Heart right ventricle (tissue), 16 donors: ENCODE results near the gene ARL6. TPM values are rescaled to one million over a fixed set of nuclear protein-coding genes. Genes with fewer than 3 reads are reported as not detected.

ENCODE experiments used
- ATAC-seq, 8 donors: fragments of 200-7000 bp; cut with Tn5 transposase; one replicate each; pipeline ENCODE4 v1.9.1; 2020; ENCODE audit warnings: mild to moderate bottlenecking in 8 of 8, moderate library complexity in 8 of 8, moderate number of reproducible peaks in 1 of 8
- DNase-seq, 2 donors: peaks; one replicate each; pipeline ENCODE4 v3.0.0-alpha.2; 2020
- H3K27ac ChIP-seq, 10 donors: fragments of 200-600 bp; sonication (generic) in 2 of 10; one replicate each; pipeline versions ENCODE4 v1.5.0 to v1.8.0; 2020 to 2022; ENCODE audit warnings: mild to moderate bottlenecking in 3 of 10
- H3K27me3 ChIP-seq, 7 donors: fragments of 200-600 bp; one replicate each; pipeline ENCODE4 v1.8.0; 2021 to 2022; ENCODE audit warnings: mild to moderate bottlenecking in 2 of 7
- H3K36me3 ChIP-seq, 9 donors: fragments of 200-600 bp; sonication (generic) in 1 of 9; one replicate each; pipeline versions ENCODE4 v1.5.0 to v1.8.0; 2020 to 2022; ENCODE audit warnings: mild to moderate bottlenecking in 2 of 9
- H3K4me1 ChIP-seq, 9 donors: fragments of 200-600 bp; sonication (generic) in 1 of 9; one replicate each; pipeline versions ENCODE4 v1.5.0 to v1.8.0; 2020 to 2022; ENCODE audit warnings: mild to moderate bottlenecking in 4 of 9
- H3K4me3 ChIP-seq, 10 donors: fragments of 200-600 bp; sonication (generic) in 2 of 10; one replicate each; pipeline versions ENCODE4 v1.5.0 to v1.8.0; 2020 to 2022; ENCODE audit warnings: mild to moderate bottlenecking in 7 of 10, moderate library complexity in 2 of 10
- H3K9me3 ChIP-seq, 11 donors: fragments of 200-600 bp in 10 of 11; sonication (generic) in 2 of 11; one replicate each; pipeline versions ENCODE4 v1.5.0 to v1.8.0; 2013 to 2022; ENCODE audit warnings: mild to moderate bottlenecking in 2 of 11, control low read depth in 1 of 11, moderate library complexity in 1 of 11
- CTCF ChIP-seq, 9 donors: fragments of 200-600 bp; sonication (generic) in 2 of 9; IDR thresholded peaks; one replicate each; pipeline versions ENCODE4 v1.5.0 to v1.8.0; 2021 to 2022; ENCODE audit warnings: antibody characterized with exemption in 9 of 9, mild to moderate bottlenecking in 5 of 9, moderate library complexity in 1 of 9
- WGBS, 2 donors: extraction: QIAGEN DNeasy Blood & Tissue Kit; methylation state at CpG; one replicate each; pipeline ENCODE4 v1.1.7; 2013; ENCODE audit warnings: inconsistent platforms in 1 of 2; 5-methylcytosine and 5-hydroxymethylcytosine counted together
- intact Hi-C, 10 donors: fragments of 100-400 bp; cut with DNase I; formaldehyde crosslinking; loops; one replicate each; pipeline versions ENCODE4 v1.11.1 to v1.14.2; 2022
- polyA plus RNA-seq, 2 donors: library from polyadenylated mRNA; stranded (reverse); fragments of 200-250 nt; gene quantifications; one replicate each; pipeline ENCODE4 v1.2.3, GENCODE V29; 2013
- total RNA-seq, 10 donors: library from RNA; stranded (reverse); fragmentation: NEBNext Ultra II Directional in 3 of 10; extraction: Animal tissue kit (Norgen Biotek cat#: 25700) in 3 of 10; gene quantifications; one replicate each; pipeline versions ENCODE4 v1.2.1 to v1.2.4, GENCODE V29; 2021 to 2023
- donor health status: Arrhythmogenic right ventricular cardiomyopathy.
- donor health status: ischemic (EF 13 %, LVEDD 7.1; RV severe dilation, severe dysfunction).
- donor health status: healthy with polysubstance abuse.
- donor health status: DM: no; HTN: yes; CAD: no.
- donor health status: DM: no; HTN: no; CAD: no.
- donor health status: ischemic (EF 25% LVEDD 6.9; RV normal size, moderate dysfunction).
- donor health status: ischemic (EF 25% LVEDD 5.7; RV mildly dilated, moderate dysfunction).
- donor health status: healthy.
- donor health status: DM: yes; HTN: yes; CAD: no.
- donor health status: Ischemic cardiomyopathy.
- donor health status: ischemic (EF 35%, LVEDD 5.7; RV mildly dilated, moderate dysfunction).
- donor health status: nonischemic (EF 11% LVEDD 7.7; RV severe dilation, severe dysfunction).
- donor health status: DM: yes; HTN: yes; CAD: no.
- donor health status: PGD.
- donor health status: ischemic (EF 29% LVEDD 5.4; RV normal size, mild dysfunction).
- donor health status: nonischemic (EF 23%, LVEDD 6.1; RV moderate dilation, normal function).

Gene ARL6
- total and polyA plus RNA-seq, 12 donors = 2.2 to 5.7 (median 4.2) TPM

- Histone ChIP-seq H3K4me3 (no peak overlapping the region), H3K36me3 (peaks cover 0 to 13% (median 0%) of the 10 kb centered on the region in 9 donors), H3K27ac (no peak overlapping the region), H3K27me3 (no peaks in the 10 kb centered on the region), H3K9me3 (peaks cover 0 to 7% (median 0%) of the 10 kb centered on the region in 11 donors), H3K4me1 (peaks cover 0 to 13% (median 0%) of the 10 kb centered on the region in 9 donors)
- no peak for TF ChIP-seq CTCF (IDR thresholded peaks at IDR 0.05)
- DNase-seq = no peak
- ATAC-seq = no peak
- intact Hi-C loops = no loop called here
Observed at GRCh38 chr3:97778152-97778551, 13.6 kb downstream of the ARL6 start.

- ATAC-seq (peak in 1 of 8 donors; percentile 47), DNase-seq (peak in 1 of 2 donors; percentile 10)
- Histone ChIP-seq H3K36me3 (peaks cover 0 to 22% (median 0%) of the 10 kb centered on the region in 9 donors), H3K9me3 (no peaks in the 10 kb centered on the region), H3K27me3 (no peaks in the 10 kb centered on the region), H3K4me1 (no peaks in the 10 kb centered on the region), H3K4me3 (no peak overlapping the region), H3K27ac (no peak overlapping the region)
- intact Hi-C loops = loop anchor here in 9 of 10 donors (1.0 to 10.0 kb wide), 7 partner anchors 121 to 230 kb away; no protein-coding TSS in a partner anchor
- peak; percentile 72 to 92 (median 85) for TF ChIP-seq CTCF (IDR thresholded peaks at IDR 0.05)
Observed at GRCh38 chr3:97793420-97794019, 29.0 kb downstream of the ARL6 start.

GRCh38 chr3:97795951-97796350 is 31.4 kb downstream of the ARL6 start:
- intact Hi-C loops = loop anchor here in 3 of 10 donors (1.0 to 10.0 kb wide), 3 partner anchors 119 to 227 kb away; no protein-coding TSS in a partner anchor

GRCh38 chr3:97804471-97804870 is 39.9 kb downstream of the ARL6 start:
- DNase-seq = no peak
- Histone ChIP-seq H3K9me3 (no peaks in the 10 kb centered on the region), H3K4me1 (no peaks in the 10 kb centered on the region), H3K27ac (no peak overlapping the region), H3K4me3 (no peak overlapping the region), H3K36me3 (peaks cover 0 to 8% (median 0%) of the 10 kb centered on the region in 9 donors), H3K27me3 (no peaks in the 10 kb centered on the region)
- no peak for ATAC-seq
- intact Hi-C loops = no loop called here
- no peak for TF ChIP-seq CTCF (IDR thresholded peaks at IDR 0.05)
- WGBS, 2 donors = 95% methylated on average over 3 of the region's 3 CpGs

More at GRCh38 chr3:97795951-97796350, 31.4 kb downstream of the ARL6 start:
- ATAC-seq = no peak
- no peaks in the 10 kb centered on the region for H3K9me3 ChIP-seq
- peaks cover 0 to 18% (median 0%) of the 10 kb centered on the region in 9 donors for H3K36me3 ChIP-seq
- no peak overlapping the region for H3K27ac ChIP-seq
- no peaks in the 10 kb centered on the region for H3K4me1 ChIP-seq
- TF ChIP-seq CTCF (IDR thresholded peaks at IDR 0.05) = no peak
- DNase-seq = no peak
- H3K4me3 ChIP-seq = no peak overlapping the region
- no peaks in the 10 kb centered on the region for H3K27me3 ChIP-seq
- WGBS, 2 donors = 89 to 90% methylated on average over 4 of the region's 4 CpGs
